Measurements from ENCODE around the gene CA6.
"Not testable (repeated sequence)": the region's sequence is repeated elsewhere in the genome, so short reads cannot be mapped to it uniquely, and the experiment has no call there.

Gene CA6

GRCh38 chr1:8976338-8976737, 30.7 kb downstream of the CA6 start:
- DNase-seq = no peak

GRCh38 chr1:8976896-8977450, 31.3 kb downstream of the CA6 start:
- DNase-seq = no peak

- DNase-seq = no peak
Observed at GRCh38 chr1:8980656-8981055, 35.0 kb downstream of the CA6 start.

- no peak for DNase-seq
Observed at GRCh38 chr1:8981169-8981568, 35.5 kb downstream of the CA6 start.

- DNase-seq = no peak
Observed at GRCh38 chr1:8984203-8984602, 38.5 kb downstream of the CA6 start.

- DNase-seq = no peak
Observed at GRCh38 chr1:8984990-8985389, 39.3 kb downstream of the CA6 start.

- DNase-seq = no peak
Observed at GRCh38 chr1:8985915-8986813, 40.5 kb downstream of the CA6 start.

- DNase-seq = no peak
Observed at GRCh38 chr1:8986814-8987190, 41.1 kb downstream of the CA6 start.

GRCh38 chr1:8987881-8988617, 42.4 kb downstream of the CA6 start:
- peak; percentile 80 for DNase-seq

- no peak for DNase-seq
Observed at GRCh38 chr1:8988618-8988967, 42.9 kb downstream of the CA6 start.

- DNase-seq = no peak
Observed at GRCh38 chr1:8989061-8989460, 43.4 kb downstream of the CA6 start.

- DNase-seq = no peak
Observed at GRCh38 chr1:8989821-8990220, 44.2 kb downstream of the CA6 start.

GRCh38 chr1:8992936-8993687, 47.4 kb downstream of the CA6 start:
- no peak for DNase-seq

- DNase-seq = not testable (repeated sequence)
Observed at GRCh38 chr1:8993962-8994675, 48.5 kb downstream of the CA6 start.

GRCh38 chr1:9001534-9002214, 56.0 kb downstream of the CA6 start:
- not testable (repeated sequence) for DNase-seq

GRCh38 chr1:9002215-9002560, 56.5 kb downstream of the CA6 start:
- not testable (repeated sequence) for DNase-seq

GRCh38 chr1:9004031-9004699, 58.5 kb downstream of the CA6 start:
- no peak for DNase-seq

GRCh38 chr1:9004700-9005394, 59.2 kb downstream of the CA6 start:
- peak; percentile 89 for DNase-seq

GRCh38 chr1:9005395-9005708, 59.7 kb downstream of the CA6 start:
- no peak for DNase-seq

- no peak for DNase-seq
Observed at GRCh38 chr1:9006956-9007615, 61.4 kb downstream of the CA6 start.
